ENCODE data around the gene INCENP. TPM values are rescaled to one million over a fixed set of nuclear protein-coding genes. Genes with fewer than 3 reads are reported as not detected.
"Not testable (repeated sequence)": the region's sequence is repeated elsewhere in the genome, so short reads cannot be mapped to it uniquely, and the experiment has no call there.

INCENP gene
- total RNA-seq, 2 experiments from 2014 or later = 81.8 to 84.0 TPM

GRCh38 chr11:62152245-62153086 lies 28.7 kb downstream of the INCENP start:
- POLR2A ChIA-PET = no interaction called here
- CTCF ChIA-PET = no interaction called here

- POLR2A ChIA-PET = no interaction called here
- CTCF ChIA-PET = interaction anchor here (0.8 kb wide), 1 partner anchor 45 kb away, joined by 4 read pairs; no protein-coding TSS in a partner anchor
These were observed 29.2 kb downstream of the INCENP start for GRCh38 chr11:62153087-62153395.

GRCh38 chr11:62153617-62154016 lies 29.8 kb downstream of the INCENP start:
- ChIA-PET CTCF (interaction anchor here (0.8 kb wide), 1 partner anchor 45 kb away, joined by 4 read pairs; no protein-coding TSS in a partner anchor), POLR2A (no interaction called here)

- POLR2A ChIA-PET = no interaction called here
- CTCF ChIA-PET = interaction anchor here (1.9 kb wide), 1 partner anchor 76 kb away, joined by 4 read pairs; no protein-coding TSS in a partner anchor
These were observed 33.8 kb downstream of the INCENP start for GRCh38 chr11:62157603-62158002.

GRCh38 chr11:62166371-62166770 lies 42.6 kb downstream of the INCENP start:
- ChIA-PET CTCF (no interaction called here), POLR2A (no interaction called here)

GRCh38 chr11:62169448-62169847 lies 45.6 kb downstream of the INCENP start:
- CTCF ChIA-PET = no interaction called here
- POLR2A ChIA-PET = interaction anchor here (0.5 kb wide), 1 partner anchor 203 kb away, joined by 5 read pairs; no protein-coding TSS in a partner anchor

GRCh38 chr11:62169935-62170334 lies 46.1 kb downstream of the INCENP start:
- POLR2A ChIA-PET = no interaction called here
- CTCF ChIA-PET = interaction anchor here (0.5 kb wide), 1 partner anchor 1470 kb away, joined by 3 read pairs; no protein-coding TSS in a partner anchor

GRCh38 chr11:62171261-62171723 lies 47.5 kb downstream of the INCENP start:
- CTCF ChIA-PET = interaction anchor here (0.6 to 1.0 kb wide), 5 partner anchors 28 to 166 kb away, joined by 3 to 4 read pairs (median 3); partner anchors contain the start of gene ASRGL1
- POLR2A ChIA-PET = no interaction called here

- POLR2A ChIA-PET = no interaction called here
These were observed 48.5 kb downstream of the INCENP start for GRCh38 chr11:62172294-62172693.

GRCh38 chr11:62176766-62177165 lies 53.0 kb downstream of the INCENP start:
- ChIA-PET CTCF (no interaction called here), POLR2A (no interaction called here)

More at GRCh38 chr11:62172294-62172693, 48.5 kb downstream of the INCENP start:
- CTCF ChIA-PET = interaction anchor here (0.8 to 1.0 kb wide), 2 partner anchors 27 to 151 kb away, joined by 3 to 4 read pairs; no protein-coding TSS in a partner anchor

- ChIA-PET CTCF (interaction anchor here (0.7 to 0.9 kb wide), 2 partner anchors 131 to 363 kb away, joined by 3 read pairs; no protein-coding TSS in a partner anchor), POLR2A (no interaction called here)
These were observed 56.2 kb downstream of the INCENP start for GRCh38 chr11:62179995-62180394.

- ChIA-PET CTCF (interaction anchor here (0.9 kb wide), 1 partner anchor 130 kb away, joined by 3 read pairs; no protein-coding TSS in a partner anchor), POLR2A (no interaction called here)
These were observed 57.3 kb downstream of the INCENP start for GRCh38 chr11:62181097-62181496.

GRCh38 chr11:62182147-62182891 lies 58.5 kb downstream of the INCENP start:
- CTCF ChIA-PET = no interaction called here
- POLR2A ChIA-PET = no interaction called here

- POLR2A ChIA-PET = no interaction called here
- CTCF ChIA-PET = no interaction called here
These were observed 62.4 kb downstream of the INCENP start for GRCh38 chr11:62186195-62186594.

GRCh38 chr11:62190011-62190410 lies 66.2 kb downstream of the INCENP start, which contains the start of gene SCGB1D1:
Gene SCGB1D1 (plus strand): TSS chr11:62190216. CDS start chr11:62190285, 69 bp downstream.
- CTCF ChIA-PET = interaction anchor here (1.1 kb wide), 1 partner anchor 121 kb away, joined by 3 read pairs; no protein-coding TSS in a partner anchor
- POLR2A ChIA-PET = no interaction called here

- CTCF ChIA-PET = no interaction called here
- POLR2A ChIA-PET = no interaction called here
These were observed 70.1 kb downstream of the INCENP start for GRCh38 chr11:62193952-62194351.

GRCh38 chr11:62195010-62195409 lies 71.2 kb downstream of the INCENP start:
- POLR2A ChIA-PET, CTCF ChIA-PET: not testable (repeated sequence)

GRCh38 chr11:62195945-62196344 lies 72.1 kb downstream of the INCENP start:
- CTCF ChIA-PET = no interaction called here
- POLR2A ChIA-PET = no interaction called here

GRCh38 chr11:62197400-62197799 lies 73.6 kb downstream of the INCENP start:
- POLR2A ChIA-PET, CTCF ChIA-PET: not testable (repeated sequence)

- ChIA-PET CTCF (no interaction called here), POLR2A (no interaction called here)
These were observed 77.6 kb downstream of the INCENP start for GRCh38 chr11:62201376-62201775.

Data from activated CD8-positive, alpha-beta memory T cell treated with anti-CD3 and anti-CD28 coated beads for 36 hours (primary cell).